Retinal pigment epithelial cell (primary cell): Measurements from ENCODE around the gene LCN12.

Experiments
- DNase-seq: peaks from one replicate; pipeline ENCODE4 v3.0.0-alpha.2; 2010; ENCODE audit warnings: low read depth
- H3K4me3 ChIP-seq: 2 replicates; pipeline ENCODE4 v1.5.1; 2011; ENCODE audit warnings: mild to moderate bottlenecking, low read length, control low read depth, moderate library complexity
- TF ChIP-seq, protein P1 (sequence below): conservative IDR thresholded peaks from 2 replicates; pipeline ENCODE4 v1.5.1; 2011; ENCODE audit warnings: low read depth, low read length, control low read depth, inconsistent platforms

The LCN12 gene

DNA sequence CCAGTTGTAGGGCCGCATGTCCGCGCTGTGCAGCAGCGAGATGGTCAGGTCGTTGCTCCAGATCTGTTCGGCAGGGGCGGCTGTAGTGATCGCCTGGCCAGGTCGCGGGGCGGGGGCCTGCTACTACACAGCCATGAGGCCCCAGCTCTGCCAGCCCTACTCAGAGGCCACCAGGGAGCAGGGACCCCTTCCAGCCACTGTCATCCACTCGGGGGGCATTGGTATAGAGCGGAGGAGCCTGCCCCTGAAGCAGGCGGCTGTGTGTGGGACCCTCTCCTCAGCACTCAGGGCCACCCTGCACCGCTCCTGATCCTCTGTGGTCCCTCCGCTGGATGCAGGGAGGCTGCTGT is 9.2 kb upstream of the LCN12 start:
- TF ChIP-seq, protein P1, sequence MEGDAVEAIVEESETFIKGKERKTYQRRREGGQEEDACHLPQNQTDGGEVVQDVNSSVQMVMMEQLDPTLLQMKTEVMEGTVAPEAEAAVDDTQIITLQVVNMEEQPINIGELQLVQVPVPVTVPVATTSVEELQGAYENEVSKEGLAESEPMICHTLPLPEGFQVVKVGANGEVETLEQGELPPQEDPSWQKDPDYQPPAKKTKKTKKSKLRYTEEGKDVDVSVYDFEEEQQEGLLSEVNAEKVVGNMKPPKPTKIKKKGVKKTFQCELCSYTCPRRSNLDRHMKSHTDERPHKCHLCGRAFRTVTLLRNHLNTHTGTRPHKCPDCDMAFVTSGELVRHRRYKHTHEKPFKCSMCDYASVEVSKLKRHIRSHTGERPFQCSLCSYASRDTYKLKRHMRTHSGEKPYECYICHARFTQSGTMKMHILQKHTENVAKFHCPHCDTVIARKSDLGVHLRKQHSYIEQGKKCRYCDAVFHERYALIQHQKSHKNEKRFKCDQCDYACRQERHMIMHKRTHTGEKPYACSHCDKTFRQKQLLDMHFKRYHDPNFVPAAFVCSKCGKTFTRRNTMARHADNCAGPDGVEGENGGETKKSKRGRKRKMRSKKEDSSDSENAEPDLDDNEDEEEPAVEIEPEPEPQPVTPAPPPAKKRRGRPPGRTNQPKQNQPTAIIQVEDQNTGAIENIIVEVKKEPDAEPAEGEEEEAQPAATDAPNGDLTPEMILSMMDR: no peak
- no peak overlapping the region for H3K4me3 ChIP-seq
- no peak for DNase-seq

DNA sequence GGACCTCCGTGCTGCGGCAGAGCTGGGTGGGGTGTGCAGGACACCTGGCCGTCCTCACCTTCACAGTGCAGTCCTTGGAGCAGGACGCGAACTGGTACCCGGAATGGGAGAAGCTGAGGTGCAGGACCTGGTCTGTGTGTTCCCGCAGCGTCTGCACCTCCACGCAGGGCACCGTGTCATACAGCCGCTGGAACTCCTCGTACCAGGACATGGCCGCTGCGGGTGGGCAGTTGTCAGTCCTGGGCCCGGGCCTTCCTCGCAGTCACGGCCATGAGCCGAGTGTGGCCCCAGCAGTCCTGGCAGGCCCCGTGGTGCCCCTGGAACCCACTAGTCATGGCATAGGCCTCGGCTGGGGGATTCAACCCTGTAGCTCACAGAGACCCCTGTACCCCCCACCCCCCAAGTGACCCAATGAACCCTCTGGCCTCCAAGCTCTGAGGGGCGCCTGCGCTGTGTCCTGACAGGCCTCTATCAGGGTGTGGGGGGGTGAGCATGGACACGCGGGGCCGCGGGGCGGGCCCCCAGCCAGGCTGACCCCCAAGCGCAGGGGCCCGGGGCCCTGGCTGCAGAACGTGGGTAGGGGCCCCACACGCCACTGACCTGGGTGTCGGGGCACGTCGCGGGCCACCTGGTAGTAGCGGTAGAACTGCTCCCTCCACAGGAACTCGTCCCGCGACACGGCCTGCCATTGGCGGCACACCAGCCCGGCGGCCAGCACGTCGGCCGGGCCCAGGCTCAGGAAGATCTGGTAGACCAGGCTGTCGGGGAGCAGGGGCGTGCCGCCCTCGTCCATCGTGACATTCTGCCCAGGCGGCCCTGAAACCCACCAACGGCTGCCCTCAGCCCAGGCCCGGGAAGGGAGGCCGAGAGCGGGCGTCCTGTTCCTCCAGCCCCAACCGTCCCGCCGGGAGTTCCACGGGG is 8.5 kb upstream of the LCN12 start:
- H3K4me3 ChIP-seq: peak overlapping the region; percentile 68
- DNase-seq: no peak
- TF ChIP-seq, protein P1: no peak

DNA sequence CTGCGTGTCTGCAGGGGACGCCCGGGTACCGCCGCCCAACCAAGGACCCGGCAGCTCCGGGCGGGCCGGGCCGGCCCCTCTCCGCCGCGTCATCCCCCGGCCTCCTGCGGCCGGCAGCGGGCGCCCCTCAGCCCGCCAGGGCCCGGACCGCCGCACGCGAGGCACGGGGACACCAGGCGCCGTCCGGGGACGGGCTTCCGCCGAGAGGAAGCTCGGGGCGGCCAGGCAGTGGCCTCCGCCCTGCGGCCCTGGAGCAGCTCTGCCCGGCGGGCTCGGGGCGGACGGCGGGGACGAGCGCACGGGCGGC is 7.9 kb upstream of the LCN12 start:
- TF ChIP-seq, protein P1: no peak
- no peak for DNase-seq
- peak overlapping the region; percentile 68 for H3K4me3 ChIP-seq

DNA sequence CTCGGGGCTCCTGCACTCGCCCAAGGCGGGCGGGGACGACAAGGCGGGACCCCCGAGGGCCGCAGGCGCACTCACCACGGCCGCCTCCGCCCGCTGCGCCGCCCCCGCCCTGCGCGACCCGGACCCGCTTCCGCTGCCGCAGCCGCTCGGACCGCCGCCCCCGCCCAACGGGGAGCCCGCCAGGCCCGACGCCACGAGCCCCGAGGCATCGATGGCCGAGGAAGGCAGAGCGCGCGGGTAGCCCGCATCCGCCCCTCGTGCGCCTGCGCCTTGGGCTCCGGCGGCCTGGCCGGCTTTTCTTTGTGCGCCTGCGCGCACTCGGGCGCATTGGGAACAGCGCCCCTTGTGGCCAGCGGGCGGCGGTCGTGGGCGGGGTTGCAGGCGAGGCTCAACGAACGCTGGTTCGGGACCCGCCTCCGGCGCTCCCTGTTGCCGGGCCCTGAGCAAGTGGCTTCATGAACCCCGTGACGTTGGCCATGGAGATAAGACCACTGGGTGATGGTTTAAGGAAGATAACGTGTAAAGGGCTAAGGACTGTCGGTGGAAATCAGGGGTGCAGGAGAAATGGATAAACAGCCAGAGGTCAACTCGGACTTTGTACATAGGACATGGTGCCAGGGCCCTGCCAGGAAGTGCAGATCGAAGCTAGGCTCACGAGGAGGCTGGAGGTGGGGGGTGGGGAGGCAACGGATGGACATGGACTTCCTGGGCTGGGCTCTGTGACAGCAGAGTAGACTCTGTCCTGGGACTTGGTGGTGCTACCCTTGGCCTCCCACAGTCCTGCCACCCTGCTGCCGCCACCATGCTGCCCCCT is 7.3 kb upstream of the LCN12 start, which contains the start of the genes C8G and FBXW5:
C8G (plus strand) TSS at position 725 of the 814 bp plus-strand sequence; CDS start at position 803, 78 bp downstream.
FBXW5 (minus strand) TSS at position 220 of the 814 bp plus-strand sequence. CDS start 655 bp downstream, outside the sequence.
- TF ChIP-seq, protein P1: peak; percentile 87
- DNase-seq: peak; percentile 49
- peak within 1 kb of the TSS; percentile 68 for H3K4me3 ChIP-seq

DNA sequence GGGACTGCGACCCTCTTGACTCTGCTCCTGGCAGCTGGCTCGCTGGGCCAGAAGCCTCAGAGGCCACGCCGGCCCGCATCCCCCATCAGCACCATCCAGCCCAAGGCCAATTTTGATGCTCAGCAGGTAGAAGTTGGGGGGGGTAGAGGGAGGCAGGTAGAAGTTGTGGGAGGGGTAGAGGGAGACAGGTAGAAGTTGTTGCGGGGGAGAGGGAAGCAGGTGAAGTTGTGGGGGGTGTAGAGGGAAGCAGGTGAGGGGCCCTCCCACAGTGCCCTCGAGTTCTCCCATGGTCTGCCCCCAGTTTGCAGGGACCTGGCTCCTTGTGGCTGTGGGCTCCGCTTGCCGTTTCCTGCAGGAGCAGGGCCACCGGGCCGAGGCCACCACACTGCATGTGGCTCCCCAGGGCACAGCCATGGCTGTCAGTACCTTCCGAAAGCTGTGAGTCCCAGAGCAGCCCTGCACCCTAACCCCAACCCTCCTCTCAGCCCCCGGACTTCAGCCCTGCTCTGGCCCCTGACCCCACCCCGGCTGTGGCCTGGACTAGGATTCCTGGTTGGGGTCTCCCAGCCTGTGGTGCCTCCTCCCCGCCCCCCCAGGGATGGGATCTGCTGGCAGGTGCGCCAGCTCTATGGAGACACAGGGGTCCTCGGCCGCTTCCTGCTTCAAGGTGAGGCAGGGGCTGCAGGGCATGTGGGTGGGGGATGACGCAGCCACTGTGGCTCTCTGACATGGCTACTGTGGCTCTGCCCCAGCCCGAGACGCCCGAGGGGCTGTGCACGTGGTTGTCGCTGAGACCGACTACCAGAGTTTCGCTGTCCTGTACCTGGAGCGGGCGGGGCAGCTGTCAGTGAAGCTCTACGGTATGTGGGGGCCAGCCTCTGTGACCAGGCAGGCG is 6.5 kb upstream of the LCN12 start:
- no peak for DNase-seq
- TF ChIP-seq, protein P1: no peak
- no peak overlapping the region for H3K4me3 ChIP-seq

DNA sequence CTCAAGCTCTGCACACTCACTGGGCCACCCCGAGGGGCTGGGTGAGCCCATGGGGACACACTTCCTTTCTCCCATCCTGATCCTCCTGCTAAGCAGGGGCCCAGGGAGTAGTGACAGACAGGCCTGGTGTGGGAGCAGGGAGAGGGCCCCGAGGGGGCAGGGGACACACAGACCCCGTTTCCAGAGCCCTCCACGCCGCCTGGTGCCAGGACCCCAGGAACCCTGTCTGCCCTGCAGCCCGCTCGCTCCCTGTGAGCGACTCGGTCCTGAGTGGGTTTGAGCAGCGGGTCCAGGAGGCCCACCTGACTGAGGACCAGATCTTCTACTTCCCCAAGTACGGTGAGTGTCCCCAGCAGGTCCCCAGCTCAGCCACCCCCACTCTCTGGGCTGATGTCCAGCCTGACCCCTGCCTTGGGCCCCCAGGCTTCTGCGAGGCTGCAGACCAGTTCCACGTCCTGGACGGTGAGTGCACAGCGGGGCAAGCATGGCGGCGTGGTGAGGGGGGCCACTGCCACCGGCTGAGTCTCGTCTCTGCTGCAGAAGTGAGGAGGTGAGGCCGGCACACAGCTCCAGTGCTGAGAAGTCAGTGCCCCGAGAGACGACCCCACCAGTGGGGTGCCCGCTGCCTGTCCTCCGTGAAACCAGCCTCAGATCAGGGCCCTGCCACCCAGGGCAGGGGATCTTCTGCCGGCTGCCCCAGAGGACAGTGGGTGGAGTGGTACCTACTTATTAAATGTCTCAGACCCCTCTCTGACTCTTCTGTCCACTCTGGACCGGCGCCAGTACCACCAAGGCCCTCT is 5.6 kb upstream of the LCN12 start:
- TF ChIP-seq, protein P1: no peak
- H3K4me3 ChIP-seq: no peak overlapping the region
- DNase-seq: no peak
